GM19035 (cell line): ENCODE data around the gene EPHA4.

ENCODE experiments used
- ATAC-seq: cut with Tn5 transposase; IDR thresholded peaks from one replicate; pipeline ENCODE4 v1.9.1; 2021; ENCODE audit not compliant: unreplicated experiment

The EPHA4 gene

DNA sequence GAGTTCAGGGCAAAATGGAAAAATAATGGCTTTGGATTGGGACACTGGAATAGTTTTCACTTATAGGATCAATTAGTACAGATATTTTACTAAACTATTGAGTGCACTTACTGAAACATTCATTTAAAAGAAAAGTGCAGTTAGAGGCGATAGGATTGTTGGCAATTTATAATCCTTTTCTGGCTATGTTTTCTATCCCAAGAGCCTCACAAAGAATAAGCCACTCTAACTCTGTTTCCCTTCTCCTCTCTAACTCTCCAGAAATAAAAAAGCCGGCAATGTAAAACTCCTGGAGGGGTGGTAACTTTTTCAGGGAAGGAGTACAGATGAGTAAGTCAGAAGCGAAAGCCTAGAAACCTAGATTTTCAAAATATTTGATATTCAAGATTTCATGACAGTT is 91.3 kb downstream of the EPHA4 start:
- no peak for ATAC-seq

DNA sequence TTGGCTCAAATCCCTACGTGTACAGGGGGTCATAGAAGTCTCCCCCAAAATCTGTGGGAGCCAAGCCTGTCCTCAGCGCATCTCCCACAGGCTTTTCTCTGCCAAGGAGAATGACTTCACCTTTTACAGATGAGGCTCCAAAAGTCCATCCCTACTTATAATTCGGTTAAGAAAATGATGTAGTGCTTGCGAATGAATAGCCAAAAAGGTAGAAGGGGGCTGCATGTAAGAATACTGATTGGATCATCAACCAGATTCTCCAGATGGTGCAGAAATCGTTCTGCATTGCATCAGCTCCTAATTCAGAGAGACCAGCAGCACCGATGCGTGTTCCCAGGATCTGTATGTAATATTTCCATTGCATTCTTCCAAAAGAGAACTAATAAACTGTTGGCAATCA is 91.9 kb downstream of the EPHA4 start:
- no peak for ATAC-seq

DNA sequence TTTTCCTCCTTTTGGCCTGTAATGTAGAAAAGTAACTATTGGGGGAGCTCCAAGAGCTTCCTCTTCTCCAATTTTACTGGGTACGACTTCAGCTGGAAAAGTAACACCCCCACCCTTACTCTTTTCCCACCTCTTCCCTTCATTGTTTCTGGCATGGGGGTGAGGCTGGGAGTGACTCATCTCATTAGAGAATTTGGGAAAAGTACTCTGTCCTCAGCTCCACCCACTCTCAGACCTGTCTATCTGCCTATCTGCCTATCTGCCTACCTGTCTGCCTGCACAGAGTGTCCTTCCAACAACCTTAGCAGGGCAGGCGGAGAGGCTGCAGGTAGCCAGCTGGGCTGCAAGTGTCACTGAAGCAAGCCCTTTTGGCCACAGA is 93.6 kb downstream of the EPHA4 start:
- no peak for ATAC-seq

DNA sequence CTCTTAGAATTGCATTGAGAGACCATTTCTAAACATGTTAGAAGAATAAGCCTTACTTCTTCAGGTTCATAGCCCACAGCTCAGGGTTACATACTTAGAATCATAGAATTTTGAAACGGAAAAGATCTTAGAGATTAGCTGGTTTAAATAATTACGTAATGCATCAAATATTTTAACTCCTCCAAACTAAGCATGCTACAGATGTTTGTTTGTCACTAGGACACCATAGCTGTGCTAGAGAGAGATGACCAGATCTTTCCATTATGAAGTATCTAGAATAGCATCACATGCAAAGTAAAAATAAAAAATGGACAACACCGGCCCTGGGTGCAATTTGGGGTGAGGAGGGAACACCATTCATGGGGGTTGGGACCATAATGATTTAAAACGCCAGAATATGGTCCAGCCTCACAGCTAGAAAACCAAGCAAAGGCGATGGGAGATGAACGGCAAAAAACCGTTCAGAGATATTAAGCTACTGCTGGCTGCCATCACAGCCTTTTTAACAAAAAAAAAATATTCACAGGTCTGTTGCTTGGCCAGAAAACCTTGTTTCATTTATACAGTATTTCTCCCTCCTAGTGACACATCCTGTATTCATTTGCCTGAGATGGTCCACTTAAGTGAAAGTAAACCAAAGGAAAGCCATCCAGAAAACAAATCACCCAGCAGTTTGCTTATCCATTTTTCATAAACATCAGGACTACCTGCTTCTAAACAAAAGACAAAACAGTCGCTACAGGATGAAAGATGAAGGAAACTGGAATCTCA is 94.2 kb downstream of the EPHA4 start:
- ATAC-seq = no peak

DNA sequence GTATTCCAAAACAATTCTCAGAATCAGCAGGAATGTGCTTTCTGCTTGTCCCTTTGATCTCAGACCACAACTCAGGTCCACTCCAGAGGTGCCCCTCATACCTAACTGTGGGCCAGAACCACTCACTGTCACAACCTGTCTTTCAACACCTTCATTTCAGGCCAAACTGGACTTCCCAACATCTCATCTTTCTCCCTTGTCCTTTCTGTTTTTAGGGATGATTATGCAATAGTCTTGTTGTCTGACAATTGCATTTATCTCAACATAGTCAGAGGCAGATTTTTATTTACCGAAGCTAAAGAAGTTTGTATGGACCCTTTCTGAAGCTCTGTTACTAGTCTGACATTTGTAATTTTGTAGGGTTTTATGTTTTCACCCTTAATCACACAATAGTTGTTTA is 95.9 kb downstream of the EPHA4 start:
- no peak for ATAC-seq

DNA sequence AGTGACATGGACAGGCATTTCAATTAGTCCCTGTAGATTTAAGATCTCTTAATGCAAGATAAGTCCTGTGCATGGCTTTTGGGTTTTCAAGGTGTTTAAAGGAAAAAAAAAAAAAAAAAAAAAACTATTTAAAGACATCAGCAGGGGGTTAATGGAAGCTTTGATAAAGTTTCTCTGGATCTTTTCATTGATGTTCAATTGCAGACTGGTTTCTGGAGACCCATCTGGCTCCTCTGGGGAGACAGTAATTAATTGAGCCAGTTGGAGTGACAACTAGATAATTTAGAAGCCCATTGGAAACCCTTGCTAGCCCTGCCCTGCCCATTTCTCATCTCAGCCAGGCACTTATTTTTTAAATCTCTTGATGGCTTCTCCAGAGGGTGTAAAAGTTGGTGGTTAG is 98.7 kb downstream of the EPHA4 start:
- ATAC-seq = no peak

DNA sequence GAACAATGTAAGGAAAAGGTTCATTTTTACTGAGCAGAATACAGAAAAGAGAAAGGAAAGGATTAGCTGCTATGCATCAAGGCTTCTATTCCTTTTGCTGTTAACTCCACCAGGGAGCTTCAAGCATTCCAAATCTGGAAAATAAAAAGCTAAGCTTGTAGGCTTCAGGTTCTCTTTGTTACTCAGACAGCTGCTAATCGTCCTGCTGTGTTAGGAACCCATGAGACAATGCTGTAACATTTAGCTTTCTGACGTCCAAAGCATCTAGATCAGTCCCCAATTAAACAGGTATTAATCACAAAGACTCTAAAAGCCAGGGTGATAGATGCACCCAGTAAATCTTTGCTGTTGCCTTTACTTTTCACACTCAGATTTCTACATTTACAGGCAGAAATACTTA is 103.8 kb downstream of the EPHA4 start:
- ATAC-seq = no peak

DNA sequence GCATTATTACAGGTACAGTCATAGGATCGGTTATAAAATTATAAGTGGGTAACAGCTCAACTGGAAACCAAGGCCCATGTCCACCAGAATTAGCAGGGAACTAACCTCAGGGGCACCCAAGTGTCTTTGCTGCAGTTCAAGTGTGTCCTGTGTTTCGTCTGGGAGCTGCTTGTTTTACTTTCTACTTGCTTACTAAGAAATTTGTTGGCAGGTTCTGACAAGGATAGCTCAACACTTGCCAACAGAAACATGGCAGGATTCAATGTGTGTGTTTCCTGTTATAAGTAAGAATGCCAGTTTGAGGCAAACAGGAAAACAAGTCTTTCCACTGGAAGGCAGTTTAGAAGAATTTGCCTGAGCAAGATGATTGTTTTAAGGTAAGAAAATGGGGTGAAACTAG is 104.5 kb downstream of the EPHA4 start:
- no peak for ATAC-seq

DNA sequence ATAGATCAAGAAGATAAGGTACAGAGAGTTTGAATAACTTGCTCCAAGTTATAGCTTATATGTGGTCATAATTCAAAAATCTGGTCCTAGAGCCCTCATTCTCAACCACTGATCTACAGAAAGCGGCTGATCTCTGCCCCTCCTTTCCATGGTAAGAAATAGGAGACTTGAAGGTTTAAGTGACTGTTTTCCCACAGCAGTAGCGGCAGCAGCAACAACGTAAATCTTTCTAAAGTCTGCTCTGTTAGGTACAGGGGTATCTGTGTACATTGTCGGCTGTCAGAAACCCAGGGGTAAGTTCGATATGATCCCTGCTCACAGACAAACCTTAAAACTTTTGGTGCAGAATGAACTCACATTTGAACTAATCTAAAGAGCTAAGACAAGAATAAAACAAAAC is 105.4 kb downstream of the EPHA4 start:
- ATAC-seq = no peak

DNA sequence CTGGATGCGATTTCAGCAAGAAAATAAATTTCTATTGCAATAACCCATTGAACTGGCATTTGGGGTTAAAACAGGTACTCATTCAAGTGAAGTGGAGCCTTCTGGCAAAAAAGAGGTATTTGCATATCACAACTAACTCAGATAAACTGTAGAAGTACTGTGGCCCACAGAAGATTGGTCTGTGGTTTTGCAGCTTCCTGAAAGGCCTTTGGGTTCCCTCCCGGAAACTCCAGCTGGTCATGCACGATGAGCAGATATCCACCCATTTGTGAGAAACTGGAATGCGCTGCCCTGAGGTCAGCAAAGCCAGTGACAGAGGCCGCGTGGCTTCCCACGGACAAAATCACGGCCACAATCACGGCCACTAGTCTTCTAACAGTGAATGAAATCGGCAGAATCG is 106.3 kb downstream of the EPHA4 start:
- peak; percentile 72 for ATAC-seq

DNA sequence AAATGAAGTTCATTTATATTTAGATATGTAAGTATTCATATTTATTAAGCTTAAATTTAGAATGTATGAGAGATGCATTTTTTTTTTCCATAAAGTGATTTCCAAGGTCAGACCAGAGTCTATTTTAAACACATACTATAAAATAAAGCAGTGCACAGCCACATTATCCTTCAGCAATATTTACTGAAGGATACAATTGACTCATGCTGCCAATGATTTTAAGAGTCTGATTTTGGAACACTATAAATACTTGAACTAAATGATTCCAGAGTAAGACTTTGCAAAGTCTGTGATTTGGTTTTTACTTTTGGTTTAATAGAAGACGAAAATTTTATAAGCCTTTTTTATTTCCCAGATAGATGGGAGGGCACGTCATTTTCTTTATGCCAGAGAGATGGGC is 107.1 kb downstream of the EPHA4 start:
- no peak for ATAC-seq

DNA sequence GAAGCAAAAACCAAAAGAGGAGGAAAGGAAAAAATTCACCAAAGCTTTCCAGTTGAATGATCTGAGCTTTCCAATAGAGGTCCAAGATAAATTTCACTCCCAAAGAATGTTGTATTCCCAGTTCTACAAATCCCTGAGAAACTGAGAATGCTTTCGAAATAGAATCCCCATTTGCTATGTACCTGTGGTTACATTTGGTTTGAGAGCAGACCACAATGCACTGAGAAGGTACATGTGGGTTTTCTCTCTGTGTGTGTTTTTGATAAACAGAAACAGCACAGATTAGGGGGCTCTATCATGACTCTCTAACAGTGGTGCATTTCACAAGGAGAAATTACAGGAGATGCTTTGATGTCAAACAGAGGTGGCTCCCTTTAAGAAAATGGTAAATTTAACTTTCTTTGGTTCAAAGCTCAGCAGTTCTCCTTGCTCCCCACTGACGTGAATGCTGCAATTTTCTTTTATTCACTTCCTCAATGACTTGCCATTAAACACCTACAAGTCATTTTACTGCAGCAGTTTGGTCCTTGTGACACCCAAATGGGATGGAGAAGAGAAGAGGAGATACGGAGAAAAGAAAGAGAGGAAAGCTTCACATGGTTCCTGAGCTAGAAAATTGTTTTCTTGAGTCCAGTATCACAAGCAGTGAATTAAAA is 108.7 kb downstream of the EPHA4 start:
- no peak for ATAC-seq

DNA sequence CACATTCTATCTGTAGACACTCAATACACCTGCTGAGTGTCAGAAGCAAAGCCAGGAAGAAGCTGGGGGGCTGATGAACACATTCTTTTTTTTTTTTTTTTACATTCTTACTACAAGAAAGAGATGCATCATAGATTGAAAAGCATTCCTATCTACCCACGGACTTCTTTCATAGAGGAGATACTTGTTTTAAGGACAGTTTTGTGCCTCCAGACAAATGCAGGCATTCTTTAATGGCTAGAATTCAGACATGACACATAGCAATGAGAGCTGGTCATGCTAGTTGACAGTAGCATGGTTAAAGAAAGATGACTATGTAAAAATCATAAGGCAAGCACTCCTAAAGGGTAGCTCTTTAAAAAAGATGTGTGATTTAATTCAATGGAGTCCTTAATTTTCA is 110.2 kb downstream of the EPHA4 start:
- no peak for ATAC-seq

DNA sequence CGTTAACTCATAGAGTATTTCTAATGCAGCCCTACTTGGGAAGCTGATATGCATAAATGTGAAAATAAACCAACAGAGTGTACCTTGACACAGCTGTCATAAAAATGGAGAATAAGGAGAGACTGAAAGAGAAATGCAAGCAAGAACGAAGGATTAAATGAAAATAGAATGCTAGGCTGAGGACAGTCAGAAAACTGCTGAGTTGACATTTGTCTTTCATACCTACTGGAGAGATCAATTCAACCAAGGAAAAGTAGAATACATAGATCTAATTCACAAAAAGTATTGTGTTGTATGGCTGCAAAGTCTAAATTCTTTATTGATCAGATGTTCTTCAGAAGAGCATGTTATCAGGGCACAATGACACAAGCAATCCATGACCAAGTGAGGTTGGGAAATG is 112.0 kb downstream of the EPHA4 start:
- no peak for ATAC-seq

DNA sequence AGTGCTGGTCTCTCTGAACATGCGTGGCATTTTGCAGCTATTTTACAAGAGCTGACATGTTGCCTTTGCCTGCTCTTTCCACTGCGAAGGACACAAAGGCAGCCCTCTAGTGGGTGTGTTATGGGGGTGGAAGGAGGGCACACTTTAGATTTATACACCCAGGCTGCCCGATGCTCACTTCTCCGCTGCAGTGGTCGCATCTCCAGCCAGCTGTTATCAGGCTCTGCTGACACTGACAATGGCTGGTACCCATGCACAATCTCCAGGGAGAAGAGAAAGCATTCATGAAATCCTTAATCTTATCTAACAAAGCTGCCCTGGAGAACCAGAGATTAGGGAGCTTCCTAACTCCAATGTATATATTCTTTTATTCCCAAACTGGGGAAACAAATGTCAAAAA is 113.5 kb downstream of the EPHA4 start:
- no peak for ATAC-seq

DNA sequence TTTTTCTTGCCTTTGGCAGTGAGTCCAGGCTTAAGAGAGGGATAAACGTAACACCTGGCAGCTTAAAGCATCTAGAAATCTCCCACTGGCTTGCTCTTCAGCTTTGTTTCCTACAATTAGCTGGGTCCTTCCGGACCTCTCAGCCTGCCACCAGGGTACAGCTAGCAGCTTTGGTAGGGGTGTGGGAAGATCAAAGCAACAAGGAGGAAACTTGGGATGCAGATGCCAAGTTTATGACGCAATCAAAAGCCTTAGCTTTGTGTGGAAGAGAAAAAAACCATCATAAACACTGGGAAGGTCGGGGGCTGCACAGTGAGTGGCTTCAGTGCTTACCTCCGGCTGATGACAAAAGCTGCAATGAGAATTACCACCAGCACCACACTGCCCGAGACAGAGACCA is 116.9 kb downstream of the EPHA4 start:
- no peak for ATAC-seq

DNA sequence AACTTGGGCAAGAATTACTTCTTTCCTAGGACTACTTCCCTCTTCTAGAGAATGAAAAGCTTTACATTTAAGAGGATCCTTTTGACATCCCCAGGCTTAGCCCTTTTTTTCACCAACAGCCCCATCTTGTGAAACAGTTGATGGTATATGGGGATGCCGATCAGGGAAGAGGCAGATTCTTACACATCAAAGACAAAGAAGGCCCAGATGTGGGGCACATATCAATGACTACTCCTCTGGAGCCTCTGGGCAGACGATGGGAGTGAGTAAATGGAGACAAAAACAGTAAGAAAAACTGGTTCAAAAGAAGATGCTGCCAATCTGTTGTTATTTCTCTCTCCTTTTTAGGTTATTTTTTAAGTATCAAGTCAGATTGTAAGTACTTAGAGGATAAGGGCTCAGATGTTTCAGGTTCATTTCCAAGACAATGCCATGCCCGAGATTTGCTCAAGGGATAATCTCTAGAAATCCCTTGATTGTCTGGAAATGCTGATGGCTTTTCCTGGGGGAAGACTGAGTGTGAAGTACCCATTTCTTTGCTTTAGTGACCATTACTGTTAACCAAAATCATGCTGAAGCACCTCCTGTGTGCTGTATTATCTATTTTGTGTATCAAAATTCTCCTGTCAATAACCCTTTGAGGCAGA is 117.5 kb downstream of the EPHA4 start:
- ATAC-seq = no peak

DNA sequence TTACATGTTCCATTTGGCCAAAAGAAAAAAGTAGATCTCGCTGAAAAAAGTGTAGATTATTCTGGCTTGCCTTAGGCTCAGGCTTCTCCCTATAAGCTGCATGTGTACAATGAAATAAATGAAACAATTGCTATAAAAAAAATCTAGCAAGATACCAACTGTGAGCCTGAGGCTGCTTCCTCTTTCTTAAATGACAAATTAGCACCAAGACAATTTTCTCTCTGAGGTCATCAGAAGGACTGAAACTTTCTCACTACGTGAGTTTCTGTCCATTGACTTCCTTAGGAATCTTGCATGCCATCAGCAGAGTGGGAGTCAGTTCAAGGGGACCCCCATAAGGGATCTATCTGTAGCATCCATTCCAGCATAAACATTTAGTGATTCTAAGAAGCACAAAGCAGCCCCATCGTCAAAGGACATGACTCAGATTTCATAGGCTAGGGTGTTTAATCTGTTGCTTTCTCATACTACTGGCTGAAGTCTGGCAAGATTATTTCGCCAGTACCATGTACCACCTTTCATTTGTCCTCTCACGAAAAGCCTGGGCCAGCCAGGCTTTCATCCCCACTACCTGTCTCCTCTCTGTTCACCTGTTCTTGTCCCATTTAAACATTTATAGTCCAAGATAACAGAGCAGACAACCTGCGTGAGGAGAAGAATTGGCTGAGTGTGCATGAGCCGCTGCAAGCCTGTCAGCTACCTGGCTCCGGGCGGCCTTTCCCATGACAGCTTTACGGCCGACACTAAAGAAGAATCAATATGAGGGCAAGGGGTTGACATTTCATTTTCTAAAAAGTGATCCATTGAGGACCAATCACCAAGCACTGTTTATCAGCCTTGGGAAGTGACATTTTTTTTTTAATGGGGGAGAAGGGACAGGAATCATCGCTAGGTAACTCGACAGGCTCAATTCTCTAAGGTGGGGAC is 120.0 kb downstream of the EPHA4 start:
- ATAC-seq = no peak

DNA sequence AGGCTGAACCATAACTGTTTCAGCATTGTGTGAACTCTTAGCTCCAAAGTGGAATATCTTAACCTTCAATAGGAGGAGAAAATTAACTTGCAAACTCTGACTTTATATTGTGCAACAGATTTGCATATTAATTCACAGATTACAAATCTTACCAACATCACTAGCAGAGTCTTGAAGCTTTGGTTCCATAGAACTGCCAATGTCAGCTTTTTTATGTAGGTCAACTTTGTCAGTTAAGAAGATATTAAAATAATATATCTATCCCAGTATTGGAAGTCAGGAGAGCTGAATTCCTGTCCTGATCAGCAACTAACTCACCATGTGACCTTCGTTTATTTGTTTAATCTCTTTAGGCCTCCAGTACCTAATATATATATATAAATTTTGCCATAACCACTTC is 121.8 kb downstream of the EPHA4 start:
- no peak for ATAC-seq

DNA sequence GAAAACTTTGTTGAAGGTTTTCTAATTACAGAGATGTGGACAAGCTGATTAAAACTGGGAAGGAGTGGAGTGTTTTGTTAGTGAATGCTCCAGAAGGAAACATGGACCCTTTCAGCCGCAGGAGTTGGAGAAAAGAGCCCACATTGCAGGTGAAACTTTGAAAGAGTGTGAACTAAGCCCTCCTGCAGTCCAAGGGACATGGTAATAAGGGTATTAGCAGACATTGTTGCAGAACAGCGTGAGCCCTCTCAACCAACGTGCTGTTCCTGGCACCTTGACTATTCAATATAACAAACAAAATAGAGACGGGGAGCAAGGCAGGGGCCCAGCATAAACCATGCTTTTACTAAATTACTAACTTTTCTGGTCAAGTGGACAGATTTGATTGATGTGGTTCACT is 122.7 kb downstream of the EPHA4 start:
- no peak for ATAC-seq

DNA sequence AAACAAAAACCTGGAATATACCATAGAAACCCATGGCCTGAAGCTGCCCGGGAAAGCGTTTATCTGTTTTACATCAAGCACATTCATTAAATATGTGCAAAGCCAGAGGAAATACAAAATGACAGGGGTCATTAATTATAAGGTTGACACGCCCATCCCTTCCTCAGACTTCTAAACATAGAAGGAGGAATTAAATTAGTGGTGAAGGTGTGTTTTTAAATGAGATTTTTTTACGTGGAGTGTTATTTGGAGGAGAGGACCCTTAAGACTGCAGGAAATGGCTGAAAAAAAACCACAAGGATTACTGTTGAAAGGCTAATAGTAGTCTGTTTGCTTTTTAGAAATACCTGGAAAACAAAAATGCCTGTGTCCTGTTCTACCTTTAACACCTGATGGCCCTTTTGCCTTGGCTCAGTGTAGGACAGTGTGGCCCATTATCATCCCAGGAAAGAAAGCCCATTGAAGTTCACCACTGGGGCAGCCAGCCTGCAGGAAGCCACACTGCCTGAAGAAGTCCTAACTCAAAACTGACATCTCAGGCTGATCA is 123.2 kb downstream of the EPHA4 start:
- ATAC-seq = no peak
